ENCODE results near the gene TMEM158.

TMEM158 gene

DNA sequence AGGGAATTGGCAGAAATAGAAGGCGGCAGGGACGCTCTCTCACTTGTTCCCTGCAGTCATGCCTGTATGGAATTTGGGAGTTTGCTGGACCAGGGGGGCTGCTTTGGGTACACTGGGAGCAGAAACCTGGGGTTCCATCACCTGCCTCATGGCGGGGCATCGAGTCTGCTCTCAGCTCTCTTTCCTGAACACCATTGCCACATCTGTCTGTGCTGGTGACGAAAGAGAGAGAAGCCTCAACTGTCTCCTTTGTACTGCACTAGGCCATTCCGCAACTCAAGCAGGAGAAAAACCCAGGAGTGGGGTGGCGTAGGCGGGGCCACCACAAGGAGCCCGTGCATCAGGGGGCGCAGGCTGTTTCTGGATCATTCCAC lies 14.0 kb downstream of the TMEM158 start:
- Histone ChIP-seq H3K4me1 (ENCODE audit: control insufficient read depth, insufficient read depth, low read length) (no peaks in the 10 kb centered on the region), H3K9me3 (ENCODE audit: control insufficient read depth, insufficient read depth, low read length) (no peaks in the 10 kb centered on the region), H3K36me3 (ENCODE audit: control insufficient read depth, insufficient read depth, low read length) (no peaks in the 10 kb centered on the region), H3K27me3 (ENCODE audit: control insufficient read depth, insufficient read depth, low read length) (no peaks in the 10 kb centered on the region), H3K4me3 (ENCODE audit: low read depth, low read length) (no peak overlapping the region), H3K9ac (ENCODE audit: low read depth, low read length) (no peak overlapping the region)

DNA sequence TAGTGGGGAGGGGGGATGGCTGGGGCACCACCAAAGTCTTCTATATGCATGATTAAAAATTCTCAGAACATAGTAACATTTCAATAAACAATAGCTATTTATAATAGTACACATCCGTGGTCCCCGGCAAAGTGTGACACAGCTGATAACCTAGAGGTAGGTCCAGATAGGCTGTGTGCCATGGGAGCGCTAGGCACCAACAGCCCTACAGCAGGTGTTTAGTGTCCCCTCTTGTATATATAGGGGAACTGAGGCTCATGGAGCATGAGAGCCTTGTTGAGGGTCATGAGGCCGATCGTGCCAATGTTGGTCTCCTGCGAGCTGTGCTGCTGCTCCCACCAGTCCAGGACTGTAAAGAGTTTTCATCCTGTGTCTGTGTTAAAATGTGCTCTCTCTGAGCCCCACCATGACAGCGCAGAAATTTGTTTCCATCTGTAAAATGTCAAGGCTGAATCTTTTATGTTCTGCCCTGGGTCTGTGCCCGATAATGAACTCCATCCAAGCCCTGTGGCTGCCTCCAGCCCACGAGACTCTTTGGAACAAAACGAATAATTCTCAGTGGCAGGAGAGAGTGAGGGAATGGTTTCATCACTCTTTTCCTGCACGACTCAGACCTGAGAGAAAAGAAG lies 14.5 kb downstream of the TMEM158 start:
- Histone ChIP-seq H3K36me3 (ENCODE audit: control insufficient read depth, insufficient read depth, low read length) (no peaks in the 10 kb centered on the region), H3K9ac (ENCODE audit: low read depth, low read length) (no peak overlapping the region), H3K27me3 (ENCODE audit: control insufficient read depth, insufficient read depth, low read length) (no peaks in the 10 kb centered on the region), H3K9me3 (ENCODE audit: control insufficient read depth, insufficient read depth, low read length) (no peaks in the 10 kb centered on the region), H3K4me3 (ENCODE audit: low read depth, low read length) (no peak overlapping the region), H3K4me1 (ENCODE audit: control insufficient read depth, insufficient read depth, low read length) (no peaks in the 10 kb centered on the region)

DNA sequence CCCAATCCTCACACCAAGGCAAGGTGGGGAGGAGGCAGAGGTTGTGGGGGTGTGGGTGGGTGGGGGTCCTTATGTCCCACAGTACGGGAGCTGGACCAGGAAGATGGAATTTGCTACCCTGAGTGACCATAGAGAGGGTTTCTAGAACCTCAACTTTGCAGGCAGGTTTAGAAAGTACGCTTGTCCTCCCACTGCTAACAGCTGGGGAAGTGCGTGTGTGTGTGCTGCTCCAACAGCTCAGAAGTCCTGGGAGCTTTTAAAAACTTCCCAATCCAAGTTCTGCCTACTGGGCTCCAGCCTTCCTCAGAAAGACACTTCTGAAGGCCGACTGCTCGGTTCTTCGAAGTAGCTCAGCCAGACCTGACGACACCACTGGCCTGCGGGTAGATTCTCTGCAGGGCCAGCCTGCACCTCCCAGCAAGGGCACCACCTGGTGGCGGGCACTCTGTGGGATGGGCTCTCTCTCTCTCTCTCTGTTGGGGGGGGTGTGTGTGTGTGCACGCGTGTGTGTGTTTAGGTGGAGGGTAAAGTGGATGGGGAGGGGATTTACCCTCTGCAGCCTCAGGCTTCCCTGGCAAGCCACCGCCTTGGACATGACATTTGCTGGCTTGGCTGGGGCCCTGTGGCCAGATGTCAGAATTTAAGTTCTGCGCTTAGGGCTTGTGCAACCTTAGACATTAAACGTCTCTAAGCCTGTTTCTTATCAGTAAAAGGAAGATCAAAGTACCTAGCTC lies 15.6 kb downstream of the TMEM158 start:
- H3K4me3 ChIP-seq (ENCODE audit: low read depth, low read length), result no peak overlapping the region
- H3K9me3 ChIP-seq (ENCODE audit: control insufficient read depth, insufficient read depth, low read length), result no peaks in the 10 kb centered on the region
- no peak overlapping the region for H3K9ac ChIP-seq (ENCODE audit: low read depth, low read length)
- H3K27me3 ChIP-seq (ENCODE audit: control insufficient read depth, insufficient read depth, low read length), result no peaks in the 10 kb centered on the region
- no peaks in the 10 kb centered on the region for H3K4me1 ChIP-seq (ENCODE audit: control insufficient read depth, insufficient read depth, low read length)
- H3K36me3 ChIP-seq (ENCODE audit: control insufficient read depth, insufficient read depth, low read length), result no peaks in the 10 kb centered on the region

DNA sequence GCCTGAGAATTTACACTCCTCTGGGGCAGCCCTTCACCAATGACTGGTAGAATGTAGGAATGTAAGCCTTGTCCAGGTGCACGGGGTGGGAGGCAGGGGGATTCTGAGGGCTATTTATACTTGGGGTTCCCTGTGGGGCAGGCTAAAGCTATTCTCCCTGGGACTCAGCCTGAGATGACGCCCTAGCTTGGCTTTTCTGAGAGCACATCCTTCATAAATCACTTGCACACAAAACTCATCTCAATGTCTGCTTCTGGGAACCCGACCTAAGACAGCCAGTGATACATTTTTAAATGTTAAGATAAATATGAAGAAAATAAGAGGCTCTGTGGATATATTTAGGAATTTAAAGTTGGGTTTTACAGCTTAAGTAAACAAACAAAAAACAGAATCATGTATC lies 16.6 kb downstream of the TMEM158 start:
- Histone ChIP-seq H3K4me3 (ENCODE audit: low read depth, low read length) (no peak overlapping the region), H3K36me3 (ENCODE audit: control insufficient read depth, insufficient read depth, low read length) (no peaks in the 10 kb centered on the region), H3K4me1 (ENCODE audit: control insufficient read depth, insufficient read depth, low read length) (no peaks in the 10 kb centered on the region), H3K9me3 (ENCODE audit: control insufficient read depth, insufficient read depth, low read length) (no peaks in the 10 kb centered on the region), H3K27me3 (ENCODE audit: control insufficient read depth, insufficient read depth, low read length) (no peaks in the 10 kb centered on the region), H3K9ac (ENCODE audit: low read depth, low read length) (no peak overlapping the region)

DNA sequence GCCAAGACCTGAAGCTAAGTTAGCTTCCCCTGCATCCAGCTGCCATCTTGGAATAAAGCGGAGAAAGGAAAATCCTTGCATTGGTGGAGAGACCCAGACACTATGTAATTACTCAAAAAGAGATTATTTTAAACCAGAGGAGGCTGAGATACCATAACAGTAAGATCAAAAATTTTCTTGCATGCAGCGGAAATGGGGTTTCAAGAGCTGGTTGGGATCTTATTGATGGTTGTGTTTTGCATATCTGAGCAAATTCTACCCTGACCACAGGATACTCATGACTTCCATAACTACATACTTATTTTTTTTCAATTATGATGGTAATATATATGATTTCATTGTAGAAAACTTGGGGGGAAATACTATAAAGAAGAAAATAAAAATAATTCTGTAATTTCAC lies 17.5 kb downstream of the TMEM158 start:
- H3K9ac ChIP-seq (ENCODE audit: low read depth, low read length), result no peak overlapping the region
- no peak overlapping the region for H3K4me3 ChIP-seq (ENCODE audit: low read depth, low read length)
- H3K36me3 ChIP-seq (ENCODE audit: control insufficient read depth, insufficient read depth, low read length), result no peaks in the 10 kb centered on the region
- H3K9me3 ChIP-seq (ENCODE audit: control insufficient read depth, insufficient read depth, low read length), result no peaks in the 10 kb centered on the region
- H3K27me3 ChIP-seq (ENCODE audit: control insufficient read depth, insufficient read depth, low read length), result no peaks in the 10 kb centered on the region
- no peaks in the 10 kb centered on the region for H3K4me1 ChIP-seq (ENCODE audit: control insufficient read depth, insufficient read depth, low read length)

DNA sequence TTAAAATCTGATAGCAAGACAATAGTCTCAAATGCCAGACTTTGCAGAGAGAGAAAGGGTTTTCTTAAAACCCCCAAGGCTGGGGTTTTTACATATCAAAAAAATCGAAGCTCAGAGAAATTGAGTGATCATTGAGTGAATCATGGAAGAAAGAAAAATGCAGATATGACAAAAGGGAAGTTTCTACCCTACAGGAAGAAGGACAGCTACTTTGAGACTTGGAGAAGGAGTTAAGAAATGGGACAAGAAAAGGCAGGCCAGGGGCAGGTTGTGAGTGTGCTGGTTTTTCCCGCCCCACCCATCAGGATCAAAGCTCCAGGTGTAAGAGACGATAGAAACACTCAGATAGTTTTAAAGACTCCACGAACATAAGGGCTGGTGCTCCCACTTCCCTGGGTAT lies 18.6 kb downstream of the TMEM158 start:
- Histone ChIP-seq H3K4me3 (ENCODE audit: low read depth, low read length) (no peak overlapping the region), H3K27me3 (ENCODE audit: control insufficient read depth, insufficient read depth, low read length) (no peaks in the 10 kb centered on the region), H3K9me3 (ENCODE audit: control insufficient read depth, insufficient read depth, low read length) (no peaks in the 10 kb centered on the region), H3K9ac (ENCODE audit: low read depth, low read length) (no peak overlapping the region), H3K36me3 (ENCODE audit: control insufficient read depth, insufficient read depth, low read length) (no peaks in the 10 kb centered on the region), H3K4me1 (ENCODE audit: control insufficient read depth, insufficient read depth, low read length) (no peaks in the 10 kb centered on the region)

DNA sequence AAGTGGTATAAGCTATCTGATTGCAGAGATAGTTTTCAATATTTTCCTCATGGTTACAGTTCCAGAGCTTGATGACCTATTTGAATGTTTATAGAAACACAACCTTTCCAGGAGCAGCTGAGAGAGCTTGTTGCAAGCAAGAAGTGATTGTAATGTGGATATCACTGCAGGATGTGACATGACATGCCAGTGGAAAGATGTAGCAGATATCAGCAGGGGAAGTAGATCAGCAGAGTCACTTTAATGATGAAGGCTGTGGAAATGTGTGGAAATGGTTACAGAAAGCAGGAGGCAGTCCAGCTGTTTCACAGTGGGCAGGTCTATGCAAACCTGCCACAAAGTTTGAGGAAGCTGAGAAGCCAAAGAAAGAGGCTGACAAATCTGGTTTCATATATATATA lies 21.0 kb downstream of the TMEM158 start:
- no peaks in the 10 kb centered on the region for H3K27me3 ChIP-seq (ENCODE audit: control insufficient read depth, insufficient read depth, low read length)
- no peaks in the 10 kb centered on the region for H3K9me3 ChIP-seq (ENCODE audit: control insufficient read depth, insufficient read depth, low read length)
- H3K4me1 ChIP-seq (ENCODE audit: control insufficient read depth, insufficient read depth, low read length), result peaks cover under 1% of the 10 kb centered on the region
- no peak overlapping the region for H3K4me3 ChIP-seq (ENCODE audit: low read depth, low read length)
- no peaks in the 10 kb centered on the region for H3K36me3 ChIP-seq (ENCODE audit: control insufficient read depth, insufficient read depth, low read length)
- H3K9ac ChIP-seq (ENCODE audit: low read depth, low read length), result no peak overlapping the region

DNA sequence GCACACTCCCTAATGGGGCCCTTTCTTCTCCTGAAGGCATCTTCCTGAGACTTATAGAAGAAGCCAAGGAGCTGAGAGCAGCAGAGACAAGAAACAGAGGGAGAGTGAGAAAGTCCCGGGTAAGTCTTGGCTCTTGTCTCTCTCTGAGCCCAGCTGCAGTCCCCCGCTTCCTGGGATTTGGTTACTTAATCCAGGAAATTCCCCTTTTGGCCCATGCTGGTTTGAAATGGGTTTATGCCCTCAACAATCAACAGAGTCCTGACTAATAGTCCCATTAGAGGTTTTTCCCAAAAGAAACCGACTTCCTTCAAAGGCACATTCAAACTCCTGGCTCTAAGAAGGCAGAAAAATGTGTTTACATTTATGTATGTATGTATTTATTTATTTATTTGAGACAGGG lies 22.0 kb downstream of the TMEM158 start:
- Histone ChIP-seq H3K4me1 (ENCODE audit: control insufficient read depth, insufficient read depth, low read length) (peaks cover 6% of the 10 kb centered on the region), H3K36me3 (ENCODE audit: control insufficient read depth, insufficient read depth, low read length) (no peaks in the 10 kb centered on the region), H3K9ac (ENCODE audit: low read depth, low read length) (no peak overlapping the region), H3K4me3 (ENCODE audit: low read depth, low read length) (no peak overlapping the region), H3K27me3 (ENCODE audit: control insufficient read depth, insufficient read depth, low read length) (no peaks in the 10 kb centered on the region), H3K9me3 (ENCODE audit: control insufficient read depth, insufficient read depth, low read length) (no peaks in the 10 kb centered on the region)

DNA sequence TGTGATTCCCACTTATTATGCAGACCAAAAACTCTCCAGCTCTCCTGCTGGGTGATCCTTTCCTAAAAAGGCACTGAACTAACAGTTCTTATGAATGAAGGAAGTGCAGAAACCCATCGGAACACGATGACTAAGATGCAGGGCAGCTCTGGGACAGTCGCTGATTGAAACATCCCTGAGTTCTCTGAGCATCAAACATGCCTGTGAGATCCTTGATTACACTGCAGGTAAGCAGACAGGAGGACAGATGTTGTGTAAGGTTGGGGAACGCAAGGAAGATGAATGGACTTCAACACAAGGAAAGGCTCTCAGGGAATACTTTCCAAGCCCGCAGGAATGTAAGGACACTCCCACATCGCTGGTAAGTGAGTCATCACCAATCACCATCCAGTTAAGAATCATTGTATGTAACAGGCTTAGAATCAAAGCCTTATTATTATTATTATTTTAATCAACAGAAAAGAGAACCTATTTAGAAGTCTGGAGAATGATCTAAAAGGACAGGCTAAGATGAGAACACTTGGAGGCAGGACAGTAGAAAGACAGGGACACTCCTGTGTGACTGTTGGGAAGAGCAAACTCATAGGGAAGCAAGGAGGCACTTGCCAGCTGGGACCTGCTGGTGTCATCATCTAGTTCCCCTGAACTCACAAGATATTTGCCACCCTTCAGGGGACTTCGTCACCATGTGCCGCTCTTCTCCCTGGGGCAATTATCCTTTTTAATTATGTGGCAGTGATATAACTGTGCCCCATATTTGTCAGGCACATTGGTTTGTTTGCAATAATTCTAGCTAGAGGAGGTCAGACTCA lies 26.0 kb downstream of the TMEM158 start:
- H3K36me3 ChIP-seq (ENCODE audit: control insufficient read depth, insufficient read depth, low read length), result no peaks in the 10 kb centered on the region
- no peak overlapping the region for H3K9ac ChIP-seq (ENCODE audit: low read depth, low read length)
- H3K9me3 ChIP-seq (ENCODE audit: control insufficient read depth, insufficient read depth, low read length), result no peaks in the 10 kb centered on the region
- no peak overlapping the region for H3K4me3 ChIP-seq (ENCODE audit: low read depth, low read length)
- H3K4me1 ChIP-seq (ENCODE audit: control insufficient read depth, insufficient read depth, low read length), result peaks cover 6% of the 10 kb centered on the region
- no peaks in the 10 kb centered on the region for H3K27me3 ChIP-seq (ENCODE audit: control insufficient read depth, insufficient read depth, low read length)

DNA sequence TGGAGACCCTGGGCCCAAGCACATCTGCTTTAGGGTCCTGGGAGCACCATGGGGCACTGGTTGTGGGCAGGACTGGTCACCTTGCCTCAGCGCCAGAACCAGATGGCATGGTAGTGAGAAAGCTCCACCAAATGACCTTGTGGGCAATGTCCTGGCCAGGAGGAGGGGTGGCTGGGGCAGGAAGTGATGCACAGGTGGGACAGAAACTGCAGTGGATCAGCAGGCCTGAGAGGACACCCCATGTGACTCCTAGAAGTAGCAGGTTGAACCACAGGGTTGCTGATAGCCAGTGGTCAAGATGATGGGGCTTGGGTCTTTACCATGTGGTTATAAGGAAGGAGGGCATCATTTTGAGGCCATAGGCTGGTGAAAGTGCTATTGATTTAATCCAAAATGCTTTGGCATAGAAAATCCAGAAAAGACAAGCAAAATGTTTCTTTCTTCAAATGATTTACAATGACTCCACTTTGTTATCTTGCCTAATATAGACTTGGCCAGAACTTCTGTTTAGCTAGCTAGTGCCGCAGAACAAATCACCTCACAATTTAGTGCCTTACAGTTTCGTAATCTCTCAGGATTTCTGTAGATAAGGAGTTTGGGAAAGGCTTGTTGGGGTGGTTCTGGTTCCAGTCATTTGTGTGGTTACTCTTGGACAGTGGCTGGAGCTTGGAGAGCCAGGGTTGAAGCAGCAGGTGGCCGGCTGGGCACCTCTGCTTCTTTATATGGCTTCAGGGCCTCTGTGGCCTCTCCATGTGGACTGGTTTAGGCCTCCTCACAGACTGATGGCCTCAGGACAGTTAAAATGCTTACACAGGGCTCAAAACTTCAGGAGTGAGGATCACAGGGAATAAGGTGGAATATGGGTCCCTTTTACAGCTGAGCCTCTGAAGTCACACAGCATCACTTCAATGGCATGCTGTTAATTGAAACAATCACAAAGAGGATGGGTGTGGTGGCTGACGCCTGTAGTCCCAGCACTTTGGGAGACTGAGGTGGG lies 27.5 kb downstream of the TMEM158 start:
- H3K36me3 ChIP-seq (ENCODE audit: control insufficient read depth, insufficient read depth, low read length), result no peaks in the 10 kb centered on the region
- no peaks in the 10 kb centered on the region for H3K27me3 ChIP-seq (ENCODE audit: control insufficient read depth, insufficient read depth, low read length)
- H3K4me1 ChIP-seq (ENCODE audit: control insufficient read depth, insufficient read depth, low read length), result peaks cover 6% of the 10 kb centered on the region

DNA sequence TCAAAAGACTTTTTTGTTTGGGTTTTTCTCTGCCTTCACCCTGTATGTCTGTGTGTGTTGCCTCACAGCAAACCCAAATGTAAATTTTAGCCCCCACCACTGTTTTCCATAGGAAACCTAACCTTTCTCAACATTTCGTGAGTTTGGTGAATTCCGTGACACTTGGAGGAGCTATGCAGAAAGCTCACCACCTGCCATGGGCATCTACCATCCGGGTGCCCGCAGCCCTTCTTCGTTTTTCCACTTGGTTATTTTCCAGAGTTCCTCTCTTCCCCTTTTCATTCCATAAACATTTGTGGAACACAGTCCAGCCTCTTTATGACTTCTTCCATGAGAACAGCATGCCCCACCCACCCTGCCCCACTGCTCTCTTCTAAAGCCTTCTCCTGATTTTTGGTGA lies 31.3 kb downstream of the TMEM158 start:
- no peaks in the 10 kb centered on the region for H3K36me3 ChIP-seq (ENCODE audit: control insufficient read depth, insufficient read depth, low read length)
- no peaks in the 10 kb centered on the region for H3K9me3 ChIP-seq (ENCODE audit: control insufficient read depth, insufficient read depth, low read length)
- peaks cover 2% of the 10 kb centered on the region for H3K4me1 ChIP-seq (ENCODE audit: control insufficient read depth, insufficient read depth, low read length)
- H3K9ac ChIP-seq (ENCODE audit: low read depth, low read length), result no peak overlapping the region
- no peak overlapping the region for H3K4me3 ChIP-seq (ENCODE audit: low read depth, low read length)
- no peaks in the 10 kb centered on the region for H3K27me3 ChIP-seq (ENCODE audit: control insufficient read depth, insufficient read depth, low read length)

More for the DNA sequence above, 27.5 kb downstream of the TMEM158 start:
- Histone ChIP-seq H3K4me3 (ENCODE audit: low read depth, low read length) (no peak overlapping the region), H3K9ac (ENCODE audit: low read depth, low read length) (no peak overlapping the region), H3K9me3 (ENCODE audit: control insufficient read depth, insufficient read depth, low read length) (no peaks in the 10 kb centered on the region)

All from iPS-15b (cell line).